B cell (primary cell): ENCODE results near the gene TMIE. TPM values are rescaled to one million over a fixed set of nuclear protein-coding genes. Genes with fewer than 3 reads are reported as not detected.

Experiments used
- ATAC-seq: fragments of 200-7000 bp; cut with Tn5 transposase; one replicate; pipeline ENCODE4 v1.10.0; 2021; ENCODE audit warnings: low read depth, mild to moderate bottlenecking, moderate number of reproducible peaks, moderate library complexity
- CTCF ChIA-PET: fragments of 350-600 bp; sonication (Branson Sonifier 250); formaldehyde crosslinking; loops from one replicate; lab custom pipeline; 2021; ENCODE audit warnings: antibody characterized with exemption, inconsistent platforms; lab: Charles Lee
- POLR2A ChIA-PET: fragments of 350-600 bp; sonication (Branson Sonifier 250); formaldehyde crosslinking; loops from one replicate; lab custom pipeline; 2021; ENCODE audit warnings: antibody characterized with exemption; lab: Charles Lee
- DNase-seq: peaks from one replicate; pipeline ENCODE4 v3.0.0; 2013
- H2AFZ ChIP-seq: 2 replicates; pipeline ENCODE4 v1.6.1; 2012; ENCODE audit warnings: mild to moderate bottlenecking, low read depth, low read length; ENCODE audit not compliant: insufficient read depth, poor library complexity, severe bottlenecking
- H3K27ac ChIP-seq, 2 donors: 1 replicate in 1 of 2; 2 replicates in 1 of 2; pipeline ENCODE4 v1.5.1; 2012 to 2013; ENCODE audit warnings: low read length in 2 of 2, mild to moderate bottlenecking in 2 of 2, moderate library complexity in 1 of 2
- H3K27me3 ChIP-seq, 4 experiments: fragments of 200-600 bp in 1 of 4; sonication (generic) in 1 of 4; replicated peaks in 1 of 4; 1 replicate in 2 of 4; 2 replicates in 2 of 4; pipeline versions ENCODE4 v1.6.1 to v1.7.0; 2013 to 2016; ENCODE audit warnings: low read length in 3 of 4, mild to moderate bottlenecking in 2 of 4, mixed read lengths in 1 of 4, moderate library complexity in 1 of 4; ENCODE audit not compliant: insufficient read depth in 4 of 4, control insufficient read depth in 3 of 4; ENCODE audit errors: control extremely low read depth in 1 of 4
- H3K36me3 ChIP-seq, 2 experiments: replicated peaks in 1 of 2; 1 replicate in 1 of 2; 2 replicates in 1 of 2; pipeline versions ENCODE4 v1.6.1 to v1.7.1; 2013; ENCODE audit warnings: low read length in 1 of 2; ENCODE audit not compliant: insufficient read depth in 2 of 2, control insufficient read depth in 1 of 2; ENCODE audit errors: control extremely low read depth in 1 of 2, extremely low read depth in 1 of 2
- H3K4me1 ChIP-seq, 2 donors: fragments of 200-600 bp in 1 of 2; sonication (generic) in 1 of 2; 1 replicate in 1 of 2; 2 replicates in 1 of 2; pipeline versions ENCODE4 v1.5.1 to v1.6.1; 2013 to 2017; ENCODE audit warnings: low read length in 2 of 2; ENCODE audit not compliant: control insufficient read depth in 2 of 2, insufficient read depth in 2 of 2
- H3K4me2 ChIP-seq: replicated peaks from 2 replicates; pipeline ENCODE3; 2012; ENCODE audit warnings: mild to moderate bottlenecking, low read depth, low read length; ENCODE audit not compliant: poor library complexity, severe bottlenecking
- H3K4me3 ChIP-seq, 5 experiments: fragments of 200-600 bp in 1 of 5; sonication (generic) in 1 of 5; 1 replicate in 3 of 5; 2 replicates in 2 of 5; pipeline versions ENCODE4 v1.5.1 to v1.7.0; 2011 to 2016; ENCODE audit warnings: low read length in 4 of 5, mild to moderate bottlenecking in 4 of 5, low read depth in 2 of 5, control low read depth in 1 of 5, moderate library complexity in 1 of 5; ENCODE audit not compliant: insufficient read depth in 1 of 5; ENCODE audit errors: control extremely low read depth in 1 of 5, extremely low read depth in 1 of 5
- H3K79me2 ChIP-seq: fragments of 200-600 bp; sonication (generic); one replicate; pipeline ENCODE4 v1.6.0; 2016; ENCODE audit warnings: low read length; ENCODE audit not compliant: control insufficient read depth, insufficient read depth
- H3K9ac ChIP-seq: fragments of 200-600 bp; sonication (generic); 2 replicates; pipeline ENCODE4 v1.6.1; 2017; ENCODE audit warnings: mild to moderate bottlenecking, low read length, moderate library complexity
- H3K9me3 ChIP-seq, 3 donors: one replicate each; pipeline versions ENCODE4 v1.6.1 to v1.7.1; 2013; ENCODE audit warnings: low read length in 2 of 3; ENCODE audit not compliant: control insufficient read depth in 2 of 3, insufficient read depth in 1 of 3; ENCODE audit errors: control extremely low read depth in 1 of 3
- H4K20me1 ChIP-seq: 2 replicates; pipeline ENCODE4 v1.6.0; 2012; ENCODE audit warnings: mild to moderate bottlenecking, low read length; ENCODE audit not compliant: insufficient read depth, control insufficient read depth, poor library complexity, severe bottlenecking
- H3K27ac Mint-ChIP-seq: one replicate; pipeline ENCODE4 v1.8.0; 2021; ENCODE audit warnings: mixed read lengths
- H3K27me3 Mint-ChIP-seq: one replicate; pipeline ENCODE4 v1.8.0; 2021; ENCODE audit warnings: mixed read lengths
- H3K4me1 Mint-ChIP-seq: one replicate; pipeline ENCODE4 v1.8.0; 2021; ENCODE audit warnings: mixed read lengths
- H3K4me3 Mint-ChIP-seq: one replicate; pipeline ENCODE4 v1.8.0; 2021; ENCODE audit warnings: mixed read lengths
- H3K9me3 Mint-ChIP-seq: one replicate; pipeline ENCODE4 v1.8.0; 2022; ENCODE audit warnings: mixed read lengths; ENCODE audit not compliant: insufficient read depth
- EZH2 ChIP-seq: IDR thresholded peaks from 2 replicates; pipeline ENCODE4 v1.6.1; 2012; ENCODE audit warnings: borderline replicate concordance, low read depth, mild to moderate bottlenecking, moderate library complexity, low read length; ENCODE audit not compliant: insufficient read depth, poor library complexity, severe bottlenecking
- WGBS: methylation state at CpG from one replicate; pipeline ENCODE4 v1.1.5; 2013; ENCODE audit warnings: missing lambda C conversion rate; ENCODE audit not compliant: insufficient coverage; 5-methylcytosine and 5-hydroxymethylcytosine counted together
- intact Hi-C: fragments of 100-400 bp; cut with micrococcal nuclease; formaldehyde crosslinking; loops from one replicate; pipeline ENCODE4 v1.10.0; 2022
- polyA plus RNA-seq: library from polyadenylated mRNA; depleted of rRNA; stranded (reverse); fragments of >200 nt; gene quantifications from 2 replicates; pipeline ENCODE4 v1.2.3, GENCODE V29; 2012
- total RNA-seq, 2 donors: library from RNA; stranded (reverse); fragments of 120-200 nt in 1 of 2; gene quantifications; 1 replicate in 1 of 2; 2 replicates in 1 of 2; pipeline versions ENCODE4 v1.2.3 to v1.2.4, GENCODE V29; 2013 to 2022
- TF ChIP-seq, protein P1 (sequence below): fragments of 200-600 bp; IDR thresholded peaks from one replicate; pipeline ENCODE4 v1.8.0; 2022; ENCODE audit warnings: antibody characterized with exemption, mild to moderate bottlenecking

TMIE gene
- total and polyA plus RNA-seq, 2 donors (not counting 1 experiment from before 2014, with no cell fraction given) = not detected

- TF ChIP-seq, protein P1, sequence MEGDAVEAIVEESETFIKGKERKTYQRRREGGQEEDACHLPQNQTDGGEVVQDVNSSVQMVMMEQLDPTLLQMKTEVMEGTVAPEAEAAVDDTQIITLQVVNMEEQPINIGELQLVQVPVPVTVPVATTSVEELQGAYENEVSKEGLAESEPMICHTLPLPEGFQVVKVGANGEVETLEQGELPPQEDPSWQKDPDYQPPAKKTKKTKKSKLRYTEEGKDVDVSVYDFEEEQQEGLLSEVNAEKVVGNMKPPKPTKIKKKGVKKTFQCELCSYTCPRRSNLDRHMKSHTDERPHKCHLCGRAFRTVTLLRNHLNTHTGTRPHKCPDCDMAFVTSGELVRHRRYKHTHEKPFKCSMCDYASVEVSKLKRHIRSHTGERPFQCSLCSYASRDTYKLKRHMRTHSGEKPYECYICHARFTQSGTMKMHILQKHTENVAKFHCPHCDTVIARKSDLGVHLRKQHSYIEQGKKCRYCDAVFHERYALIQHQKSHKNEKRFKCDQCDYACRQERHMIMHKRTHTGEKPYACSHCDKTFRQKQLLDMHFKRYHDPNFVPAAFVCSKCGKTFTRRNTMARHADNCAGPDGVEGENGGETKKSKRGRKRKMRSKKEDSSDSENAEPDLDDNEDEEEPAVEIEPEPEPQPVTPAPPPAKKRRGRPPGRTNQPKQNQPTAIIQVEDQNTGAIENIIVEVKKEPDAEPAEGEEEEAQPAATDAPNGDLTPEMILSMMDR = no peak
- no peak for TF ChIP-seq EZH2
- no peak overlapping the region for H3K4me3 Mint-ChIP-seq
- Histone ChIP-seq H3K4me1 (no peaks in the 10 kb centered on the region), H4K20me1 (no peaks in the 10 kb centered on the region), H2AFZ (no peak overlapping the region), H3K9me3 (no peaks in the 10 kb centered on the region), H3K79me2 (no peaks in the 10 kb centered on the region), H3K9ac (no peak overlapping the region), H3K4me3 (no peak overlapping the region), H3K36me3 (no peaks in the 10 kb centered on the region), H3K27me3 (no peaks in the 10 kb centered on the region), H3K27ac (no peak overlapping the region), H3K4me2 (no peak overlapping the region)
- no peak for ATAC-seq
- DNase-seq = no peak
- CTCF ChIA-PET = no interaction called here
- WGBS = 78% methylated on average over 11 of the region's 12 CpGs
- no peak overlapping the region for H3K27ac Mint-ChIP-seq
- intact Hi-C loops = no loop called here
- H3K9me3 Mint-ChIP-seq = no peaks in the 10 kb centered on the region
- peaks cover 3% of the 10 kb centered on the region for H3K27me3 Mint-ChIP-seq
- no peaks in the 10 kb centered on the region for H3K4me1 Mint-ChIP-seq
- POLR2A ChIA-PET = no interaction called here
These were observed 41.9 kb downstream of the TMIE start for GRCh38 chr3:46742992-46743585.

DNA sequence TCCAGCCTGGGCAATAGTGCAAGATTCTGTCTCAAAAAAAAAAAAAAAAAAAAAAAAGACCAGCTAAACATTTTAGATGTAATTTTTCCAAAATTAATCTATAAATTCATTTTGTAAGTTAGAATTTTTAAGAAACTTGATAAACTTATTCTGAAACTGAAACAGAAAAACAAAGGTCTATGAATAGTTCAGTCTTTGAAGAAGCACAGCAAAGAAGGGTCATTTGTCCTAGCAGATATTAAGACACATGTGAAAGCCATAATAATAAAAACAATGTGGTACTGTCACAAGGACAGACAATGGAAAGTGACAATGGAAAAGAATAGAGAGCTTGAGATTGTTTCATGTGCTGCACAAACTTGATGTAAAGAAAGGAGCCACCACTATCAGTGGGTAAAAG lies 45.5 kb downstream of the TMIE start:
- ATAC-seq = no peak
- ChIA-PET CTCF (no interaction called here), POLR2A (no interaction called here)
- intact Hi-C loops = no loop called here
- Histone ChIP-seq H3K36me3 (no peaks in the 10 kb centered on the region), H3K4me2 (no peak overlapping the region), H4K20me1 (no peaks in the 10 kb centered on the region), H3K27ac (no peak overlapping the region), H3K4me3 (no peak overlapping the region), H3K4me1 (no peaks in the 10 kb centered on the region), H2AFZ (no peak overlapping the region), H3K9ac (no peak overlapping the region), H3K9me3 (no peaks in the 10 kb centered on the region), H3K79me2 (no peaks in the 10 kb centered on the region), H3K27me3 (no peaks in the 10 kb centered on the region)
- H3K9me3 Mint-ChIP-seq = no peaks in the 10 kb centered on the region
- no peaks in the 10 kb centered on the region for H3K27me3 Mint-ChIP-seq
- no peak overlapping the region for H3K4me3 Mint-ChIP-seq
- TF ChIP-seq, protein P1 = no peak
- no peak for TF ChIP-seq EZH2
- no peak for DNase-seq
- no peaks in the 10 kb centered on the region for H3K4me1 Mint-ChIP-seq
- no peak overlapping the region for H3K27ac Mint-ChIP-seq
